Heart left ventricle (tissue), 13 donors: Measurements from ENCODE around the gene NFE2L1.

ENCODE experiments used
- POLR2A ChIP-seq, 2 donors: fragments of 450-650 bp; IDR thresholded peaks; one replicate each; pipeline ENCODE4 v1.6.1; 2017; ENCODE audit warnings: antibody characterized with exemption in 2 of 2, mild to moderate bottlenecking in 2 of 2, moderate library complexity in 2 of 2
- TF ChIP-seq, protein P1 (sequence below), 12 donors: fragments of 200-600 bp; sonication (generic) in 4 of 12; IDR thresholded peaks; one replicate each; pipeline versions ENCODE4 v1.5.0 to v1.8.0; 2018 to 2022; ENCODE audit warnings: antibody characterized with exemption in 12 of 12, mild to moderate bottlenecking in 5 of 12
- donor health status: ischemic (EF 13 %, LVEDD 7.1; RV severe dilation, severe dysfunction).
- donor health status: DM: no; HTN: yes; CAD: no.
- donor health status: DM: no; HTN: no; CAD: no.
- donor health status: ischemic (EF 25% LVEDD 6.9; RV normal size, moderate dysfunction).
- donor health status: ischemic (EF 25% LVEDD 5.7; RV mildly dilated, moderate dysfunction).
- donor health status: ischemic (EF 35%, LVEDD 5.7; RV mildly dilated, moderate dysfunction).
- donor health status: nonischemic (EF 11% LVEDD 7.7; RV severe dilation, severe dysfunction).
- donor health status: DM: yes; HTN: yes; CAD: no.
- donor health status: PGD.
- donor health status: ischemic (EF 29% LVEDD 5.4; RV normal size, mild dysfunction).
- donor health status: nonischemic (EF 23%, LVEDD 6.1; RV moderate dilation, normal function).

DNA sequence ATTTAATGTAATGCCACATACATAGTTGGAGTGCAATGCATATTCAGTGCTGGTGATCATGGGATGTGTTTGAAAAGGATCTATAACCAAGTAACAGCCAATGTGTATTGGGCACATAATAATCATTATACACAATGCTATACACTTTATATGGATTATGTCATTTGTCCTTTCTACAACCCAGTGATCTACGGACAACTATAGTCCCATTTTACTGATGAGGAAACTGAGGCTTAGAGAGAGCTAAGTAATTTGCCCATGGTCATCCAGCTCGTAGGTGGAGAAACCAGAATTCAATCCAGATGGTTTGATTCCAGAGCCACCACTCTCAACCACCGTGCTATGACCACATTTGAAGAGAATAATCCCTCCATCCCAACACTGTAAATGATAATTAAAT is 38.0 kb upstream of the NFE2L1 start:
- TF ChIP-seq, protein P1, sequence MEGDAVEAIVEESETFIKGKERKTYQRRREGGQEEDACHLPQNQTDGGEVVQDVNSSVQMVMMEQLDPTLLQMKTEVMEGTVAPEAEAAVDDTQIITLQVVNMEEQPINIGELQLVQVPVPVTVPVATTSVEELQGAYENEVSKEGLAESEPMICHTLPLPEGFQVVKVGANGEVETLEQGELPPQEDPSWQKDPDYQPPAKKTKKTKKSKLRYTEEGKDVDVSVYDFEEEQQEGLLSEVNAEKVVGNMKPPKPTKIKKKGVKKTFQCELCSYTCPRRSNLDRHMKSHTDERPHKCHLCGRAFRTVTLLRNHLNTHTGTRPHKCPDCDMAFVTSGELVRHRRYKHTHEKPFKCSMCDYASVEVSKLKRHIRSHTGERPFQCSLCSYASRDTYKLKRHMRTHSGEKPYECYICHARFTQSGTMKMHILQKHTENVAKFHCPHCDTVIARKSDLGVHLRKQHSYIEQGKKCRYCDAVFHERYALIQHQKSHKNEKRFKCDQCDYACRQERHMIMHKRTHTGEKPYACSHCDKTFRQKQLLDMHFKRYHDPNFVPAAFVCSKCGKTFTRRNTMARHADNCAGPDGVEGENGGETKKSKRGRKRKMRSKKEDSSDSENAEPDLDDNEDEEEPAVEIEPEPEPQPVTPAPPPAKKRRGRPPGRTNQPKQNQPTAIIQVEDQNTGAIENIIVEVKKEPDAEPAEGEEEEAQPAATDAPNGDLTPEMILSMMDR (IDR thresholded peaks at IDR 0.05) = no peak
- TF ChIP-seq POLR2A (IDR thresholded peaks at IDR 0.05) = no peak
